Activated CD8-positive, alpha-beta memory T cell treated with anti-CD3 and anti-CD28 coated beads for 1 hour (primary cell): ENCODE data around the gene RBM6.
A peak's percentile ranks its signal among the peaks of the same experiment; 100 is the strongest.

Experiments
- DNase-seq, 2 donors: peaks; one replicate each; pipeline ENCODE4 v3.0.0-alpha.2; 2020; ENCODE audit warnings: low read depth in 1 of 2; ENCODE audit errors: extremely low read depth in 1 of 2

The RBM6 gene

GRCh38 chr3:50088725-50089608 is 149.0 kb downstream of the RBM6 start, which contains the start of gene RBM5:
RBM5 (plus strand) TSS chr3:50088919; CDS start chr3:50090435, 1,516 bp downstream.
- DNase-seq = peak; percentile 75 to 86

- no peak for DNase-seq
Observed at GRCh38 chr3:50089609-50089945, 149.6 kb downstream of the RBM6 start.

- no peak for DNase-seq
Observed at GRCh38 chr3:50090984-50091383, 151.0 kb downstream of the RBM6 start.

- no peak for DNase-seq
Observed at GRCh38 chr3:50095352-50095998, 155.5 kb downstream of the RBM6 start.

GRCh38 chr3:50100386-50100785 is 160.4 kb downstream of the RBM6 start:
- DNase-seq = no peak

- DNase-seq = no peak
Observed at GRCh38 chr3:50100956-50101845, 161.3 kb downstream of the RBM6 start.

- no peak for DNase-seq
Observed at GRCh38 chr3:50102558-50102957, 162.6 kb downstream of the RBM6 start.

- no peak for DNase-seq
Observed at GRCh38 chr3:50111757-50112156, 171.8 kb downstream of the RBM6 start.

GRCh38 chr3:50112462-50112861 is 172.5 kb downstream of the RBM6 start:
- DNase-seq = no peak

GRCh38 chr3:50117120-50117519 is 177.2 kb downstream of the RBM6 start:
- no peak for DNase-seq

GRCh38 chr3:50118237-50118636 is 178.3 kb downstream of the RBM6 start:
- DNase-seq = no peak

- no peak for DNase-seq
Observed at GRCh38 chr3:50119786-50120185, 179.8 kb downstream of the RBM6 start.

- DNase-seq = no peak
Observed at GRCh38 chr3:50120364-50121071, 180.6 kb downstream of the RBM6 start.

- peak; percentile 19 to 54 for DNase-seq
Observed at GRCh38 chr3:50121072-50122032, 181.4 kb downstream of the RBM6 start.

- no peak for DNase-seq
Observed at GRCh38 chr3:50122071-50122470, 182.1 kb downstream of the RBM6 start.

- DNase-seq = no peak
Observed at GRCh38 chr3:50122661-50123391, 182.9 kb downstream of the RBM6 start.

GRCh38 chr3:50123394-50124051 is 183.6 kb downstream of the RBM6 start:
- no peak for DNase-seq

- no peak for DNase-seq
Observed at GRCh38 chr3:50124052-50124799, 184.3 kb downstream of the RBM6 start.
